GM21515 (cell line): Measurements from ENCODE around the gene PM20D2.

Experiments used
- ATAC-seq: cut with Tn5 transposase; IDR thresholded peaks from one replicate; pipeline ENCODE4 v1.9.1; 2021; ENCODE audit not compliant: unreplicated experiment

PM20D2 gene

GRCh38 chr6:89144354-89144906 is 1.4 kb upstream of the PM20D2 start:
- ATAC-seq = no peak

GRCh38 chr6:89145091-89145955 is 532 bp upstream of the PM20D2 start:
- ATAC-seq = peak; percentile 55

DNA sequence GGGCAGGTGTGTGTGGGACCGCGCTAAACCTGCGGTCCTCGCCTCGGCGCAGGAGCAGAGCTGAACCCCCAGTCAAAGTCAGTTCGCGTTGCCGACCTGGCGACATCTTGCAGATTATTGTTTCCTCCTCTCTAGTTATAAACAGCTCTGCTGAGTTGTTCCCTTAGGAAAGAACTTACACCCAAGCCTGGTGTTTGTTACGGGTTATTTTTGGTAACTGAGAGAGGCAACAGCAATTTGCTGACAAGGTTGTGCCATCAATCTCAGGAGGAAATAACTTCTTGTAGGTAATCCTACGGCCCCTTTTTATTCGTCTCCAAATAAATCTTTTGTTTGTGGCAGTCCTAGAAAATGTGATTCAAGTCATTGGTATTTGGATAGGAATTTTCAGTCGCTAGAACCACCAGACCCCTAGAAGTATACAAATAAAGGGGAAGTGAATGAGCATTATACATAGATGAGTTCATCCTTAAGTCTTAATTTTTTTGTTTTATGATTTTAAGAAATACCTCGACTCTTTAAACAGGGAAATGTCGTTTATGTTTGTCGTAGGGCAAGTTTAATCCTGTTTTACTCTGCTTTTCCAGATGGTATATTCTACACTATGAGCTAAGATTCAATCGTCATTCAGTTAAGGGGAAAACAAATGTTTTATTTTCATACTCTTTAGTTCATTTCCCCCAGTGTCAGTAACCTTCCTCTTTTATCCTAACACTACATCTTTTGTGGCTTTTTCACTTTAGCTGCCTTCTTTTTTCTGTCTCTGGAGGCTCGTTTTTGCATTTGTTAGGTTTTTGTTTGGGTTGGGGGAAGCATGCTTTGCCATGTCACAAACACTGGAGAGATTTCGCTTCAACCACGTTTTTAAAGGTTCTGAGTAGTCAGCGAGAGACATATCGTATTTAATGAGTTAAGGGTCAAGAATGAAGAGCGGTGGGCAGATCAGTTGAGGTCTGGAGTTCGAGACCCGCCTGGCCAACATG is 1.2 kb downstream of the PM20D2 start:
- ATAC-seq = no peak

- ATAC-seq = no peak
Measured at GRCh38 chr6:89148016-89148750, 2.3 kb downstream of the PM20D2 start.

- no peak for ATAC-seq
Measured at GRCh38 chr6:89154131-89154530, 8.3 kb downstream of the PM20D2 start.

GRCh38 chr6:89160331-89161092 is 14.7 kb downstream of the PM20D2 start:
- ATAC-seq = no peak

- no peak for ATAC-seq
Measured at GRCh38 chr6:89161326-89162046, 15.6 kb downstream of the PM20D2 start.

- ATAC-seq = no peak
Measured at GRCh38 chr6:89162047-89162371, 16.2 kb downstream of the PM20D2 start.

DNA sequence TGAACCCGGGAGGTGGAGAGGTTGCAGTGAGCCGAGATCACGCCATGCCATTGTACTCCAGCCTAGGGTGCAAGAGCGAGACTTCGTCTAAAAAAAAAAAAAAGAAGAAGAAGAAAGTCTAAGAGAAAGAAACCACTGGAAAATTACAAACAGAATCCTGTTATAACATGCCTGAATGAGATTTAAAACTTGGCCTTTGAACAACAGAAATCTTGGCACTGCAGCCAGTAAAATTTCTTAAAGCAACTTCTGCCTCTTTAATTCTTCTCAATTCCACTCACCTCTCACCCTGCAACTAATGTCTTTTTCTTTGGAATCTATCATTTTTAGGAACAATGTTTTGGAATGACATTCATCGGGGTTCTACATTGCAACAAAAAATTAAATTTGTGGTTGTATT is 26.3 kb downstream of the PM20D2 start:
- ATAC-seq = no peak

- ATAC-seq = no peak
Measured at GRCh38 chr6:89173634-89174033, 27.8 kb downstream of the PM20D2 start.

- no peak for ATAC-seq
Measured at GRCh38 chr6:89180112-89180511, 34.3 kb downstream of the PM20D2 start.

DNA sequence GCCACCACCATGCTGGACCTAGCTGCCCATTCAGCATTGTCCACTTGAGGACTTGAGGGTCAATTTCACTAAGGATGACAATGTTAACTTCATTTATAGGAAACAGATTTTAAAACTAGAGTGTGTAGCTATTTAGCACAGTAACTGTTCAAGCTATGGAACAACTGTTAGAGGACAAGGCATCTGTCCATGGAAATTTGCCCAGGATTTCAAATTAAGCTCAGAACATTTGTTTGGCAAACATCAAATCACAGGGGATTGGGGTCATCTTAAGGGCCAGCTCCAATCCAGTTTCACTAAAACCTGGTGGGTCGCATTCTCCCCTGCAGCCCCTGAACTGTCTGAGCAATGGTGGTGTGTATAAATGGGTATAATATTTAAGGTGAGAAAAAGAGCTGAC is 35.1 kb downstream of the PM20D2 start:
- ATAC-seq = no peak

- ATAC-seq = no peak
Measured at GRCh38 chr6:89183294-89183693, 37.4 kb downstream of the PM20D2 start.

DNA sequence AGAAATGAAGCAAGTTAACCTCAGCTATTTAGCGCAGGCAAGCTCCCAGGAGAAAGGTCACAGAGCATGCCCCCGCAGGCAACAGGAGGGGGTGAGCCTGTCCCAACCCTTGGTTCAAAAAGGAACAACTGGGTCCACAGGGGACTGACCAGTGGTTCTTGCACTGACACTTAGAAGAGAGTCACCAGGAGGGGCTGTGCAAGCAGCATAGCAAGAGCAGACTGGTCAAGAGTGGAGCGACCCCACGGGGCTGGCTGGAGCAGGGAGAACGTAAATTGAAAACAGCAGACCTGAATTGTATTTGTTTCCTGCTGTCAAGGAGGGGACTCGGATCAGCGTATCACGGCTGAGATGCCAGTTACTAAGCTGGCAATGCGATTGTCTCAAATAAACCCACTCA is 38.5 kb downstream of the PM20D2 start:
- ATAC-seq = no peak

GRCh38 chr6:89186762-89187161 is 40.9 kb downstream of the PM20D2 start:
- ATAC-seq = no peak

DNA sequence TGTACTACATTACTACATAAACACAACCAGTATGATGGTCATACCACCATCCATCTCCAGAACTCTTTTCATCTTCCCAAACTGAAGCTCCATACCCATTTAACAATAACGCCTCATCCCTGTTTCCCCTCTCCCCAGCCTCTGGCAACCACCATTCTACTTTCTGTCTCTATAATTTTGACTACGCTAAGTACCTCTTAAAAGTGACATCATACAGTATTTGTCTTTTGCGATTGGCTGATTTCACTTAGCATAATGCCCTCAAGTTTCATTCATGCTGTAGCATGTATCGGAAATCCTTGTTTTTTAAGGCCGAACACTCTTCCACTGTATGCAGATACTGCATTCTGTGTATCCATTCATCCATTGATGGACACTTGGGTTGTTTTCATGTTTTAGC is 41.6 kb downstream of the PM20D2 start:
- ATAC-seq = no peak

DNA sequence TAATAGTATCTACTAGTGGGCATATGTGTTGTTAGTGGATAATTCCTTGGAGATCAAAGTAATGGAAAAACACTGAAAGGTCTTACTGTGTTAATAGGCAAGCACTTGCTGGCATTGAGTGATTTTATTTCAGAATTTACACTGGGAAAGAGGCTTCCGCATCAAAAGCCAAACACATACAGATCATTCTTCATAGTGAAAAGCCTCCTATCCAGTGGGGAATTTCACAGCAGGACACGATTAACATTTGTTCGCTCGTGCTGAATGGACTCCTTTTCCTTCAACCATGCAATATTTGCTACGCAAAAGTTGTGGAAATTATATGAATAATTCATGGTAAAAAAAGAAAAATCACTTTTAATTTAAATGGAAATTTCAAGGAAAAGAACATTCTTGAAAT is 44.9 kb downstream of the PM20D2 start:
- no peak for ATAC-seq

- ATAC-seq = no peak
Measured at GRCh38 chr6:89194559-89194958, 48.7 kb downstream of the PM20D2 start.

DNA sequence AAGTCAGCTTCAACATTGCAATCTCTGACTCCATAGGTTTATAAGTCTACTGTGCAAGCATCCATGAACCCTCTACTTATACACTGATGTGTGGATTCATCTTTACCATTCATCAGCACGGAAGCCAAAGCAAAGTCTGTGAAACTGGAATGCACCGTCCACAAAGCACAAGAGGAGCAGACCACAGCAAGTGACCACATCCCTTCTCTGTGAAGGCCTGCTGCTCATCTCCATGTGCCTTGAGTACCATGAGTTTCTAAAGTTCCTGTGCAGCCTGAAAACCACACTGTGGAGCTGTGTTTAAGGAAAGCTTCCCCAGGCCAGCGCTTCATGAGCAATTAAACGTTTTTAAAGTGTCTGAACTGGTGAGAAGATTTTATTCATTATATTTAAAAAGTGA is 51.3 kb downstream of the PM20D2 start:
- ATAC-seq = no peak

DNA sequence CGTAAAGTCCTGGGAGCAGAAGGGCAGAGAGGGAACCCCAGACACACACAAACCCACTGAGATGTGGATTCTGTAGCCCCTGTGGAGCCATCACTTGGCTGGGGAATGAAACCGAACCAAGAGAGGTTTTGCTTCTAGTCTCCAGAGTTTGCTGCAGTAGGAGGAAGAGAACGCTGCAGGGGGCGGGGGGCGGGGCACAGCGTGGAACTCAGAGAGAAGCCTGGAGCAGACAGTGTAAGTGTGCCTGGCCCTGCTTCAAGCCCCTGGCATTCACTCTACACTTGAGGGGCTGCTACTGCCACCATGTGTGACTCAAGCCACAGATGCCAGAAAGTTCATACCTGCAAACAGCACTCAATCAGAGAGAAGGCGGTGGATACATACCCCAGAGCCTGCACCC is 52.4 kb downstream of the PM20D2 start:
- no peak for ATAC-seq
